Natural killer cell (primary cell): ENCODE results near the gene SOCS4. TPM values are rescaled to one million over a fixed set of nuclear protein-coding genes. Genes with fewer than 3 reads are reported as not detected.
A peak's percentile ranks its signal among the peaks of the same experiment; 100 is the strongest.

Source experiments
- ATAC-seq, 3 donors: fragments of 150-1000 bp in 2 of 3; fragments of 200-7000 bp in 1 of 3; cut with Tn5 transposase; 1 replicate in 1 of 3; 2 replicates in 2 of 3; pipeline ENCODE4 v1.10.0; 2021; ENCODE audit warnings: mild to moderate bottlenecking in 2 of 3, moderate library complexity in 2 of 3
- DNase-seq, 2 donors: peaks; one replicate each; pipeline versions ENCODE4 v3.0.0 to v3.0.0-alpha.2; 2013 to 2021; ENCODE audit warnings: mixed read lengths in 1 of 2
- H3K27ac ChIP-seq: one replicate; pipeline ENCODE4 v1.5.1; 2013; ENCODE audit warnings: mild to moderate bottlenecking, low read length
- H3K27me3 ChIP-seq: one replicate; pipeline ENCODE4 v1.6.1; 2013; ENCODE audit warnings: low read length; ENCODE audit not compliant: control insufficient read depth, insufficient read depth
- H3K36me3 ChIP-seq: one replicate; pipeline ENCODE4 v1.6.1; 2013; ENCODE audit warnings: low read length; ENCODE audit not compliant: control insufficient read depth, insufficient read depth
- H3K4me1 ChIP-seq: one replicate; pipeline ENCODE4 v1.6.1; 2013; ENCODE audit warnings: low read length; ENCODE audit not compliant: control insufficient read depth, insufficient read depth
- H3K4me3 ChIP-seq: one replicate; pipeline ENCODE4 v1.5.1; 2013; ENCODE audit warnings: low read length
- H3K9me3 ChIP-seq: one replicate; pipeline ENCODE4 v1.6.1; 2013; ENCODE audit warnings: low read length; ENCODE audit not compliant: control insufficient read depth, insufficient read depth
- H3K27ac Mint-ChIP-seq, 2 donors: one replicate each; pipeline ENCODE4 v1.8.0; 2022; ENCODE audit warnings: mild to moderate bottlenecking in 2 of 2, mixed read lengths in 2 of 2, moderate library complexity in 1 of 2
- H3K27me3 Mint-ChIP-seq, 2 donors: one replicate each; pipeline ENCODE4 v1.8.0; 2022; ENCODE audit warnings: low read depth in 2 of 2, mixed read lengths in 2 of 2
- H3K36me3 Mint-ChIP-seq: one replicate; pipeline ENCODE4 v1.8.0; 2022; ENCODE audit warnings: mixed read lengths
- H3K4me1 Mint-ChIP-seq, 2 donors: one replicate each; pipeline ENCODE4 v1.8.0; 2022; ENCODE audit warnings: mixed read lengths in 2 of 2
- H3K4me3 Mint-ChIP-seq: one replicate; pipeline ENCODE4 v1.8.0; 2022; ENCODE audit warnings: mild to moderate bottlenecking, moderate library complexity, mixed read lengths
- H3K9me3 Mint-ChIP-seq, 2 donors: one replicate each; pipeline ENCODE4 v1.8.0; 2022; ENCODE audit warnings: mixed read lengths in 2 of 2
- WGBS: methylation state at CpG from one replicate; pipeline ENCODE4 v1.1.7; 2013; ENCODE audit warnings: missing lambda C conversion rate; ENCODE audit not compliant: insufficient coverage; 5-methylcytosine and 5-hydroxymethylcytosine counted together
- intact Hi-C: fragments of 100-400 bp; cut with micrococcal nuclease; formaldehyde crosslinking; loops from one replicate; pipeline ENCODE4 v1.14.2; 2022
- total RNA-seq, 4 donors: library from RNA; stranded (reverse); fragments of 120-200 nt in 1 of 4; gene quantifications; one replicate each; pipeline versions ENCODE4 v1.2.3 to v1.2.4, GENCODE V29; 2013 to 2022
- TF ChIP-seq, protein P1 (sequence below): fragments of 200-600 bp; IDR thresholded peaks from one replicate; pipeline ENCODE4 v1.8.0; 2022; ENCODE audit warnings: antibody characterized with exemption

The SOCS4 gene
- total RNA-seq, 3 donors from 2014 or later (not counting 1 experiment from before 2014, with no cell fraction given): 17.6 to 21.9 (median 21.9) TPM

GRCh38 chr14:55038708-55039107 lies 11.7 kb downstream of the SOCS4 start:
- no peak for ATAC-seq
- Histone ChIP-seq H3K36me3 (peaks cover 29% of the 10 kb centered on the region), H3K27me3 (no peaks in the 10 kb centered on the region), H3K4me3 (no peak overlapping the region), H3K9me3 (no peaks in the 10 kb centered on the region), H3K4me1 (no peaks in the 10 kb centered on the region), H3K27ac (no peak overlapping the region)
- intact Hi-C loops: no loop called here
- DNase-seq: no peak
- Mint-ChIP-seq H3K4me1 (peaks cover 0 to 10% of the 10 kb centered on the region in 2 donors), H3K4me3 (no peak overlapping the region), H3K36me3 (peaks cover 7% of the 10 kb centered on the region), H3K27ac (peak overlapping the region in 1 of 2 donors; percentile 21), H3K9me3 (no peaks in the 10 kb centered on the region), H3K27me3 (no peaks in the 10 kb centered on the region)
- TF ChIP-seq, protein P1, sequence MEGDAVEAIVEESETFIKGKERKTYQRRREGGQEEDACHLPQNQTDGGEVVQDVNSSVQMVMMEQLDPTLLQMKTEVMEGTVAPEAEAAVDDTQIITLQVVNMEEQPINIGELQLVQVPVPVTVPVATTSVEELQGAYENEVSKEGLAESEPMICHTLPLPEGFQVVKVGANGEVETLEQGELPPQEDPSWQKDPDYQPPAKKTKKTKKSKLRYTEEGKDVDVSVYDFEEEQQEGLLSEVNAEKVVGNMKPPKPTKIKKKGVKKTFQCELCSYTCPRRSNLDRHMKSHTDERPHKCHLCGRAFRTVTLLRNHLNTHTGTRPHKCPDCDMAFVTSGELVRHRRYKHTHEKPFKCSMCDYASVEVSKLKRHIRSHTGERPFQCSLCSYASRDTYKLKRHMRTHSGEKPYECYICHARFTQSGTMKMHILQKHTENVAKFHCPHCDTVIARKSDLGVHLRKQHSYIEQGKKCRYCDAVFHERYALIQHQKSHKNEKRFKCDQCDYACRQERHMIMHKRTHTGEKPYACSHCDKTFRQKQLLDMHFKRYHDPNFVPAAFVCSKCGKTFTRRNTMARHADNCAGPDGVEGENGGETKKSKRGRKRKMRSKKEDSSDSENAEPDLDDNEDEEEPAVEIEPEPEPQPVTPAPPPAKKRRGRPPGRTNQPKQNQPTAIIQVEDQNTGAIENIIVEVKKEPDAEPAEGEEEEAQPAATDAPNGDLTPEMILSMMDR: no peak

DNA sequence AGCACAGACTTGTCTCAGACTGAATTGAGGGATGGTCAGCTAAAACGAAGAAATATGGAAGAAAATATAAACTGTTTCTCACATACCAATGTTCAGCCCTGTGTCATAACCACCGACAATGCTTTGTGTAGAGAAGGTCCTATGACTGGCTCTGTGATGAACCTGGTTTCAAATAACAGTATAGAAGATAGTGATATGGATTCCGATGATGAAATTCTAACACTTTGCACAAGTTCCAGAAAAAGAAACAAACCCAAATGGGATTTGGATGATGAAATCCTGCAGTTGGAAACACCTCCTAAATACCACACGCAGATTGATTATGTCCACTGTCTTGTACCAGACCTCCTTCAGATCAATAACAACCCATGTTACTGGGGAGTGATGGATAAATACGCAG lies 16.5 kb downstream of the SOCS4 start:
- DNase-seq (no peak), ATAC-seq (no peak)
- intact Hi-C loops: no loop called here
- H3K9me3 Mint-ChIP-seq: no peaks in the 10 kb centered on the region
- peaks cover 0 to 8% of the 10 kb centered on the region in 2 donors for H3K4me1 Mint-ChIP-seq
- no peaks in the 10 kb centered on the region for H3K36me3 Mint-ChIP-seq
- H3K27ac ChIP-seq: no peak overlapping the region
- no peaks in the 10 kb centered on the region for H3K27me3 Mint-ChIP-seq
- peaks cover 22% of the 10 kb centered on the region for H3K36me3 ChIP-seq
- WGBS: 97% methylated on average over 3 of the region's 5 CpGs
- no peak overlapping the region for H3K4me3 ChIP-seq
- H3K4me3 Mint-ChIP-seq: no peak overlapping the region
- TF ChIP-seq, protein P1: no peak
- no peaks in the 10 kb centered on the region for H3K4me1 ChIP-seq
- no peaks in the 10 kb centered on the region for H3K9me3 ChIP-seq
- no peak overlapping the region for H3K27ac Mint-ChIP-seq
- H3K27me3 ChIP-seq: no peaks in the 10 kb centered on the region

GRCh38 chr14:55045087-55045486 lies 18.1 kb downstream of the SOCS4 start:
- H3K9me3 ChIP-seq: no peaks in the 10 kb centered on the region
- no peak overlapping the region for H3K4me3 Mint-ChIP-seq
- TF ChIP-seq, protein P1: no peak
- no peaks in the 10 kb centered on the region for H3K9me3 Mint-ChIP-seq
- no peaks in the 10 kb centered on the region for H3K36me3 Mint-ChIP-seq
- no peak overlapping the region for H3K27ac ChIP-seq
- intact Hi-C loops: no loop called here
- no peaks in the 10 kb centered on the region for H3K27me3 ChIP-seq
- peaks cover 20% of the 10 kb centered on the region for H3K36me3 ChIP-seq
- no peak overlapping the region for H3K27ac Mint-ChIP-seq
- no peaks in the 10 kb centered on the region for H3K4me1 Mint-ChIP-seq
- ATAC-seq (no peak), DNase-seq (no peak)
- H3K4me3 ChIP-seq: no peak overlapping the region
- no peaks in the 10 kb centered on the region for H3K27me3 Mint-ChIP-seq
- no peaks in the 10 kb centered on the region for H3K4me1 ChIP-seq

DNA sequence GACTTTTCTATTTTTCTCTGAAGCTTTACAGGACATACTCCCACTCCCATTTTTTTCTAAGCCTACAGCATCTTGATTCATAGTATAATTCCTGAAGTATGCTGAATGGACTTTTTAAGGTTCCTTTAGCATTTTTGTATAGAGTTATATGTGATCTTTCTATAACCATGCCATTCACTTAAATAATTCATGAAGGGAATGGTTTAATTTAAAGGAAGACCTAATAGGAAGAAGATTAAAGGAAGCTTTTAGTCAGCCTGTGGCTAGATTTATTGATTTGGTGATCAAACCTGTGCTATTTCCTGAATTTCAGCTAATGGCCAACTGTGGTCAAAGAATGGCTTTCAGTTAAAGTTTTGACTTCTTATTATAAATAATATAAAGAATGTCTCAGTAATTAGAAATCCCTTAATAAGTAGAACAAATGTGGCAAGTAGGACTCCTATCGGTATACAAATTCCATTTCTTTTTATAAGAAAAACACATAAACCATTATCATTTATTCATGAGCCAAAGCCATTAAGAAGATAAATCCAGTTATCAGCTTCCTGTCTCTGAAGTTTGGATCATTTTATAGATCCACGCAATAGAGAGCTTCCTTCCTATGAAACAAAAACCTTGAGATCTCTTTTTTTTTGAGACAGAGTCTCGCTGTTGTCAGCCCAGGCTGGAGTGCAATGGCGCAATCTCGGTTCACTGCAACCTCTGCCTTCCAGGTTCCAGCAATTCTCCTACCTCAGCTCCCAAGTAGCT lies 20.4 kb downstream of the SOCS4 start:
- Mint-ChIP-seq H3K9me3 (no peaks in the 10 kb centered on the region), H3K4me3 (no peak overlapping the region), H3K27me3 (no peaks in the 10 kb centered on the region), H3K27ac (no peak overlapping the region), H3K36me3 (no peaks in the 10 kb centered on the region), H3K4me1 (peaks cover 11 to 13% of the 10 kb centered on the region in 2 donors)
- intact Hi-C loops: no loop called here
- no peak overlapping the region for H3K4me3 ChIP-seq
- H3K27ac ChIP-seq: no peak overlapping the region
- 97% methylated on average over 5 of the region's 5 CpGs for WGBS
- TF ChIP-seq, protein P1: no peak
- DNase-seq: no peak
- no peak for ATAC-seq
- peaks cover 10% of the 10 kb centered on the region for H3K4me1 ChIP-seq
- H3K36me3 ChIP-seq: peaks cover 20% of the 10 kb centered on the region
- no peaks in the 10 kb centered on the region for H3K27me3 ChIP-seq
- H3K9me3 ChIP-seq: no peaks in the 10 kb centered on the region
